Mesothelial cell of epicardium (in vitro differentiated cells): Measurements from ENCODE around the gene ENPP5. TPM values are rescaled to one million over a fixed set of nuclear protein-coding genes. Genes with fewer than 3 reads are reported as not detected.
"Not testable (repeated sequence)": the region's sequence is repeated elsewhere in the genome, so short reads cannot be mapped to it uniquely, and the experiment has no call there.

Experiments used
- DNase-seq, 2 experiments: peaks; one replicate each; pipeline ENCODE4 v3.0.0; 2021; ENCODE audit warnings: low spot score in 2 of 2; ENCODE audit not compliant: unreplicated experiment in 2 of 2
- H3K27ac Mint-ChIP-seq: 2 replicates; pipeline ENCODE4 v1.8.0; 2021; ENCODE audit warnings: mixed read lengths
- H3K27me3 Mint-ChIP-seq: 2 replicates; pipeline ENCODE4 v1.8.0; 2021; ENCODE audit warnings: low read depth, mixed read lengths
- H3K36me3 Mint-ChIP-seq: 2 replicates; pipeline ENCODE4 v1.8.0; 2021; ENCODE audit warnings: mixed read lengths
- H3K4me1 Mint-ChIP-seq: 2 replicates; pipeline ENCODE4 v1.8.0; 2021; ENCODE audit warnings: mixed read lengths
- H3K4me3 Mint-ChIP-seq: 2 replicates; pipeline ENCODE4 v1.8.0; 2021; ENCODE audit warnings: mild to moderate bottlenecking, moderate library complexity, mixed read lengths
- H3K9me3 Mint-ChIP-seq: 2 replicates; pipeline ENCODE4 v1.8.0; 2021; ENCODE audit warnings: mixed read lengths
- total RNA-seq: library from RNA; stranded (reverse); gene quantifications from 3 replicates; pipeline ENCODE4 v1.2.1, GENCODE V29; 2021
- TF ChIP-seq, protein P1 (sequence below): fragments of 200-600 bp; sonication (generic); IDR thresholded peaks from one replicate; pipeline ENCODE4 v1.5.0; 2021; ENCODE audit warnings: antibody characterized with exemption; ENCODE audit not compliant: unreplicated experiment

Gene ENPP5
- total RNA-seq, 1 donor from 2014 or later: 8.7 TPM

- TF ChIP-seq, protein P1, sequence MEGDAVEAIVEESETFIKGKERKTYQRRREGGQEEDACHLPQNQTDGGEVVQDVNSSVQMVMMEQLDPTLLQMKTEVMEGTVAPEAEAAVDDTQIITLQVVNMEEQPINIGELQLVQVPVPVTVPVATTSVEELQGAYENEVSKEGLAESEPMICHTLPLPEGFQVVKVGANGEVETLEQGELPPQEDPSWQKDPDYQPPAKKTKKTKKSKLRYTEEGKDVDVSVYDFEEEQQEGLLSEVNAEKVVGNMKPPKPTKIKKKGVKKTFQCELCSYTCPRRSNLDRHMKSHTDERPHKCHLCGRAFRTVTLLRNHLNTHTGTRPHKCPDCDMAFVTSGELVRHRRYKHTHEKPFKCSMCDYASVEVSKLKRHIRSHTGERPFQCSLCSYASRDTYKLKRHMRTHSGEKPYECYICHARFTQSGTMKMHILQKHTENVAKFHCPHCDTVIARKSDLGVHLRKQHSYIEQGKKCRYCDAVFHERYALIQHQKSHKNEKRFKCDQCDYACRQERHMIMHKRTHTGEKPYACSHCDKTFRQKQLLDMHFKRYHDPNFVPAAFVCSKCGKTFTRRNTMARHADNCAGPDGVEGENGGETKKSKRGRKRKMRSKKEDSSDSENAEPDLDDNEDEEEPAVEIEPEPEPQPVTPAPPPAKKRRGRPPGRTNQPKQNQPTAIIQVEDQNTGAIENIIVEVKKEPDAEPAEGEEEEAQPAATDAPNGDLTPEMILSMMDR: no peak
- Mint-ChIP-seq H3K27me3 (peaks cover 52% of the 10 kb centered on the region), H3K27ac (no peak overlapping the region), H3K4me3 (peak overlapping the region; percentile 79), H3K9me3 (no peaks in the 10 kb centered on the region), H3K36me3 (no peaks in the 10 kb centered on the region), H3K4me1 (peaks cover 4% of the 10 kb centered on the region)
- no peak for DNase-seq
These were observed 40.1 kb downstream of the ENPP5 start for GRCh38 chr6:46130666-46131065.

DNA sequence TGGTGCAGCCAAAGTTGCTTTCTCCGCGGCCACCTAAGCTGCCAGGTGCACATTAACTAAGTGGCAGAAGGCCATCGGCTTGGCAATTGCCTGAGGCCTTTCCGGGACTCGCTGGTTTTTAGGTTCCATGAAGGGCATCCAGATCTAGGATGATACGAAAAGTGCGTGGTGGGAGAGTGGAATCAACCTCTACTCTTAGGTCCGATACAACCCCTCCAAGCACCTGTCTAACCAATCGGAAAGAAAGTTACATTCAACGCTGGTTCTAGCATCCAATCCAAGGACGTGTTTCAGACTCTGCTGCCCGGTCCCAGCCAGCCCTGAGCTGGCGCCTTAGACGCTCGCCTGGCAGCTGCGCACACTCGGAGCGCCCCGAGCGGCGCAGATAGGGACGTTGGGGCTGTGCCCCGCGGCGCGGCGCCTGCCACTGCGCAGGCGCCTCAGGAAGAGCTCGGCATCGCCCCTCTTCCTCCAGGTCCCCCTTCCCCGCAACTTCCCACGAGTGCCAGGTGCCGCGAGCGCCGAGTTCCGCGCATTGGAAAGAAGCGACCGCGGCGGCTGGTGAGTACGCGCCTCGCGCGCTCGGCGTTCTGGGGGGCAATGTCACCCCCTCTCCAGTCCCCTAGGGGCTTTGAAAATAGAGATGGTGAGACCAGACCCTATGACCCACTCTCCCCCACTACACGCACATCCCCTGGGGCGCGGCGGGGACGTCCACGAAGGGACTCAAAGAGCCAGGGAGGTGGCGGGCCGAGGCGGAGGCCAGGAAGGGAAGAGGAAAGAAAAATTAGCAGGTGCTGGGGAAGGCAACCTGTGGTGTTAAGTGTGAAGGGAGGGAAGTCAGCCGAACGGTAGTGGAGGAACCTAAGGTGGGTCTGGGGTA lies 40.9 kb downstream of the ENPP5 start, which contains the start of gene ENPP4:
Gene ENPP4, plus strand, starts transcription at position 361 of the 883 bp plus-strand sequence. CDS start 9,595 bp downstream, outside the sequence.
- H3K4me3 Mint-ChIP-seq: peak within 1 kb of the TSS; percentile 79
- H3K4me1 Mint-ChIP-seq: peaks cover 4% of the 10 kb centered on the region
- no peaks in the 10 kb centered on the region for H3K9me3 Mint-ChIP-seq
- DNase-seq: peak; percentile 75 to 93
- peaks cover 52% of the 10 kb centered on the region for H3K27me3 Mint-ChIP-seq
- TF ChIP-seq, protein P1: no peak
- peak within 1 kb of the TSS; percentile 50 for H3K27ac Mint-ChIP-seq
- no peaks in the 10 kb centered on the region for H3K36me3 Mint-ChIP-seq

- peaks cover 51% of the 10 kb centered on the region for H3K27me3 Mint-ChIP-seq
- peaks cover 4% of the 10 kb centered on the region for H3K4me1 Mint-ChIP-seq
- TF ChIP-seq, protein P1: no peak
- no peak for DNase-seq
- no peaks in the 10 kb centered on the region for H3K9me3 Mint-ChIP-seq
- H3K36me3 Mint-ChIP-seq: no peaks in the 10 kb centered on the region
- no peak overlapping the region for H3K27ac Mint-ChIP-seq
- peak overlapping the region; percentile 79 for H3K4me3 Mint-ChIP-seq
These were observed 41.5 kb downstream of the ENPP5 start for GRCh38 chr6:46129291-46129628.

DNA sequence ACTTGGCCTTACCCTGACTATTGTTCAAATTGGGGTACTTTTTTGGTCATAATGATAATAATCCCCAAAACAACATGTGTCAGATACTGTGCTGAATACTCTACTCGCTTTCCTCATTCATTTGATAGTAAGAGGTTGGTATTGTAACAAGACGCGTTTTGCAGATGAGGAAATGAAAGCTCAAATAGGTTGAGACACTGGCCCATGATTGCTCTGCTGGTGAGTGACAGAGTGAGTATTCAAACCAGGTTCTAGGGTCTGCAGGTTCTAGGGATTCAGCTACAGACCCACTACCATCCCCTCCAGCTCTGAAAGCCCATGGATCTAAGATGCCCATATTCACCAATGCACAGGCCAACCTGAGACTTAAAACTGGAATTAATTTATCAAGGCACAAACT lies 42.3 kb downstream of the ENPP5 start:
- H3K4me1 Mint-ChIP-seq: peaks cover 4% of the 10 kb centered on the region
- no peaks in the 10 kb centered on the region for H3K36me3 Mint-ChIP-seq
- peak overlapping the region; percentile 27 for H3K4me3 Mint-ChIP-seq
- no peaks in the 10 kb centered on the region for H3K9me3 Mint-ChIP-seq
- H3K27me3 Mint-ChIP-seq: peaks cover 48% of the 10 kb centered on the region
- TF ChIP-seq, protein P1: no peak
- no peak for DNase-seq
- H3K27ac Mint-ChIP-seq: no peak overlapping the region

GRCh38 chr6:46119679-46120078 lies 51.1 kb downstream of the ENPP5 start:
- not testable (repeated sequence) for H3K27me3 Mint-ChIP-seq, DNase-seq, H3K4me3 Mint-ChIP-seq, H3K36me3 Mint-ChIP-seq, H3K27ac Mint-ChIP-seq, H3K4me1 Mint-ChIP-seq
- peaks cover 24% of the 10 kb centered on the region for H3K9me3 Mint-ChIP-seq

- H3K9me3 Mint-ChIP-seq: peaks cover 24% of the 10 kb centered on the region
- H3K36me3 Mint-ChIP-seq: peaks cover 2% of the 10 kb centered on the region
- no peak overlapping the region for H3K27ac Mint-ChIP-seq
- no peaks in the 10 kb centered on the region for H3K4me1 Mint-ChIP-seq
- H3K4me3 Mint-ChIP-seq: no peak overlapping the region
- no peak for DNase-seq
- TF ChIP-seq, protein P1: no peak
- peaks cover 4% of the 10 kb centered on the region for H3K27me3 Mint-ChIP-seq
These were observed 51.9 kb downstream of the ENPP5 start for GRCh38 chr6:46118836-46119235.
